Limb (tissue), 2 donors: Measurements from ENCODE around the gene SDK2.
A peak's percentile ranks its signal among the peaks of the same experiment; 100 is the strongest.

ENCODE experiments used
- DNase-seq, 2 donors: peaks; one replicate each; pipeline ENCODE4 v3.0.0-alpha.2; 2016; ENCODE audit errors: extremely low spot score in 2 of 2

The SDK2 gene

DNA sequence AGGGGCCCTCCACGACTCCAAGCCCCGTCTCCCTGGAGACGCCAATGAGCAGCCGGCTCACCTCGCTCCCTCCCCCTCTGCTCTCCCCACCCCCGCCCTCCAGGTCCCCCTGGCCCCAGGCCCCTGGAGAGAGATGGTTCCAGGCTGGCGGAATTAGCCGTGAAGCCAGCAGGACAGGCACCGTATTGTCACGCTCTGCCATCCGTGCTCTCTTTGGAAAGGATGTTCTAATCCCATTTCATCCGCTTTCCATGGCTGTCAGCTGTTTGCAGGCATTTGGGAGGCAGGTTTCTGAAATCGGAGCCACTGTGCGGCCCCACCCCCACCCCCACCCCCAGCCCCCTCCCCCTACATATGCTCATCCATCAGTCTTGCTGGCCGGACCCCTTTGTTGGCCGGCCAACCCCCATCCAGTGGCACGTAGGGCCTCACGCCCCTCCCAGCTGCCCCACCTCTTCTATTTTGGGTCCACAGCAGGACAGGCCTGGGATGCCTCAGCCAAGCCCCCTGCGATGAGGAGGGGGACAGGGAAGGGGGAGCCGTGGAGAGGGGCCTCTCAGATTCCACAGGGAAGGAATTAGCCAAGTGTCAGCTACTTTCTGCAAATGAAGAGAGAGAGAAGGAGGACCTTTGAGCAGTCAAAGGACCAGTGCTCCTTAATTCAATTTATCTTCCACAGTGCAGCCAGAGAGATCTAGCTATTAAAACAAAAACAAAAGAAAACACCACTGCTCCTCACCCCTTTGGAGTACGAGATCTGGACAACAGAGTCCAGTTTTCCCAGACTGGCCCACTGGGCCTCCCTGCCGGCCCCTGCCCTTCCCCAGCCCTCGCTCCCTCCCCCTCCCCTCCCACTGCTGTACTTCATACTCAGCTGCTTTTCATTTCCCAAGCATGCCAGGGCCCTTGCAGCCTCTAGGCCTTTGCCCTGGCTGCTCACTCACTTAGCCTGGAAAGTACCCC, 30.7 kb downstream of the SDK2 start:
- DNase-seq: peak; percentile 74 to 84

DNA sequence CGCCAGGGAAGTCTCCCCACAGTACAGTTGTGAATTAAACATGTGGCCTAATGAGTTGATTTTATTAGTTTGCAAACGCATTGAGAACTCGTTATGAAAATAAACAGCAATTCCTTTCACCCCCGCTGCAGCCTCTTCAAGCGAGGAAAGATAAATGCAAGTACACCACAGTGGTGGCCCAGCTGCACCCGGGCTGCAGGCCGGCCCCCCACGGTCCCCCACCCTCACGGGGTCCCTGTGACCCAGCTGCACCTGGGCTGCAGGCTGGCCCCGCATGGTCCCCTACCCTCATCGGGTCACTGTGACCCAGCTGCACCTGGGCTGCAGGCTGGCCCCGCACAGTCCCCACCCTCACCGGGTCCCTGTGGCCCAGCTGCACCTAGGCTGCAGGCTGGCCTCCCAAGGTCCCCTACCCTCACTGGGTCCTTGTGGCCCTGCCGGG, 32.2 kb downstream of the SDK2 start:
- DNase-seq: no peak

DNA sequence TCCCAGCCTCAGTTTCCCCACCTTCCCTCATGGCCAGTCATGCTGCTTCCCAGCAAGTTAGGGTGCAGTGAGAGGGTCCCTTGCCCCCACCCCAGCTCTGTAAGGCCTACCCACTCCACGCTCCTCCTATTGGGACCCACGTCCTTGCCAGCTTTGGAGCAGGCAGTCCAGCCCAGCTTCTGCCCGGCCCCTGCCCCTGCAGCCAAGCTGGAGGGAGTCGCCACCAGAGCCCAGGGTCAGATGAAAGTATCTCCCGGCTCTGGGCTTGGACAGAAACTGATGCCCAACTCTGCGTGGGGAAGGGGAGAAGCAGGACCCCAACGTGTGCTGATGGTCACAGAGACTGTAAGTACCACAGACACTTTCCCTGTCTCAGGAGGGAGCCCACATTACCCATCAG, 32.6 kb downstream of the SDK2 start:
- no peak for DNase-seq

DNA sequence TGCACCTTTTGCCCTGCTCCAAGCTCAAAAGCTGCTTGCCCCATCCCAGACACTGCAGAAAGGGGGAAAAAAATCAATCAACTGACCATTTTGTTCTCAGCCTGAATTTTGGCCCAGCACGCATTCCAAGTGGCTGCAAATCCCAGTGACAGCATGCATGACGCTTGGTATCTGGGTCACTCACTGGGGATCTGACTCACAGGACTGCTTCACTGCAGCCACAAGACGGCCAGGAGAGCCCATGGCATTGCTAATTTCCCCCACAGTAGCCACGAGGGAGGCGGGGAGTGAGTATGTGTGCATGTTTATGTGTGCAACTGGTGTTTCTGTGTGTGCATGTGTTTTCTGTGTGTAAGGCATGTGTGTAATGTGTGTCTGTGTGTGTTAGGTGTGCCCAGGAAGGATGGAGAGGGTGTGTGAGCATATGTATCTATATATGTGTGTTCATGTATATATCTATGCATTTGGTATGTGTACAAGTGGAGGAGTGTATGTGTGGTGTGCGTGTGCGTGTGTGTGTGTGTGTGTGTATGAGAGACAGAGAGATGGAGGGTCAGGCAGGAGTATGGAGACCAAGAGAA, 33.8 kb downstream of the SDK2 start:
- no peak for DNase-seq

DNA sequence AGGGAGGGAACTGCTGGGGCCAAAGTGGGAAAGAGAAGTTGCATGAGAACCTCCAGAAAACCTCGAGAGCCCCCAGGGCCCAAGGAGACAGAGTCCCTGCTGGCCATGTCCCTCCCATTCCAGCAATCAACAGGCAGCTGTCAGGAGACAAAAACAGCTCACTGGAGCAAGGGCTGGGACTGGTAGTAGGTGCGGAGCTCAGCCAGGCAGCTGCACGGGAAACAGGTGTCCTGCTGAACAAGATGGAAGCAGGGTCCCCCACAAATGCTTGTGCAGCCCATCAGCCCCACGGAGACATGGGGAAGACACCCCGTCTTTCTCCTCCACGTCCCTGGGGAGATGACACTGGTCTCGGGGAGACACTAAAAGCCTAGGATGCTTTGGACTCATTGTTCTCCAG, 34.5 kb downstream of the SDK2 start:
- DNase-seq: no peak

DNA sequence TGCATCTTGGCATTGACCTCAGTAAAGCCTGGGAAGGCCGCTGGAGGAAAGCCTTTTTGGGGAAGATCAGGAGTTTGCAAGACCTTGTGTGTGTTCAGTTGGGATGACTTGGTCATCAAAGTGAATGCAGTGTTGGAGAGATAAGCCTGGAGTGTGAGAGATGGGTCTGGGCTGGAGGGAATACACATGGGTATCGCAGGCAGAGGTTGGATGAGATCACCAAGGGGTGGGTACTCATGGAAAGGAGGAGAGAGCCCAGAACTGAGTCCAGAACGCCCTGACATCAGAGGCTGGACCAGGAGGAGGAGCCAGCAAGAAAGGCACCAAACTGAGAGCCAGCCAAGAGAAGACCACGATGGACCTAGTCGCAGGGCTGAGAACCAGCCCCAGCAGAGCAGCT, 35.2 kb downstream of the SDK2 start:
- no peak for DNase-seq

DNA sequence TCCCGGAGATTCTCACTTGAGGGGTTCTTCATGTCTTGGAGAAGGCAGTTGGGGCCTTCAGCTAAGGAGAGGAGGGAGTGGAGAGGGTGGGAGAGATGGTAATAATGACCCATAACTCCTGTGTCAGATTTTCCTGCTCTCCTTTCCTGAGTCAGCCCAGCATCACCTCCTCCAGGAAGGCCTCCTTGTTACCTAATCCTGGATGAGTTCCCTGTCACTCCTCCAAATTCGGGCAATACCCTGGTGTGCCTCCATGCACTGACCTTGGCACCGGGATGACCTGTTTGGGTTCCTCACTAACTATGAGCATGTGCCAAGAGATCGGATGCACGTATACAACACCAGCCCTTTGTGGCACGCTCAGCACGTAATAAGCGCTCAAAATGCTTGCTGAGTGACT, 38.8 kb downstream of the SDK2 start:
- no peak for DNase-seq

DNA sequence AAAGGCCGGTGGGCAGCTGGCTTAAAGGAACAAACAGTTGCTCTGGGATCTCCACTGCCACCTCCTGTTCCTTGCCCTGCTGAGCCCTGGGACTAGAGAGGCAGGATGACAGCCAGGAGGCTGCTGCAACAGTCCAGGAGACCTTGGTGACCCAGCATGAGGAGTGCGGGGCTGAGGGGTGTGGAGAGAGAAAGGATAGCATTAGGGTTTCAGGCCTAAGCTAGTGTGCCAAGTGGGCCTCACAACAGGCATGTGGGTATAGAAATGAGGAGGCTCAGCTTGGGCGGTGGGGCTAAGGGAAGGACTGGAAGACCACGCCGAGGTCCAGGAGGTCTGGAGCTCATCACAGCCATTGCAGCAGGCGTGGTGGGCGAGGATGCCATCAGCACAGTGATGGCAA, 39.8 kb downstream of the SDK2 start:
- no peak for DNase-seq

DNA sequence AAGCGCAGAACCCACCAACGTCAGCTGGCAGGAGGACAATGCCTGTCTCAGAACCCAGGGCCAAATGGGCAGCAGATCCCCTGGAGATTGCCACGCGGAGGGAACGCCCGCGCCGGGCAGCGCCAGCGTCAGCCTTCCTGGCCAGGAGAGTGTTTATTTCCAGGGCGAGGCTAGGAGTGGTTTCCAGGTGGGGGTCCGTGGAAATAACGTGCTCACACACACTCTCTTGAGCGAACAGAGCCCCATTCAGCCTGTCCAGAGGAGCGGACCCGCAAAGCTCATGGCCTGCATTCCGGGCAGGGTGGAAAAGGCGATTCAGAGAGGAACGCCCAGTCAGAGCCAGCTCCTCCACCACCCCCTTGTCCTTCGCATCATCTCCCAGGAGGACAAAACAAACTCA, 40.3 kb downstream of the SDK2 start:
- DNase-seq: peak in 1 of 2 donors; percentile 63

DNA sequence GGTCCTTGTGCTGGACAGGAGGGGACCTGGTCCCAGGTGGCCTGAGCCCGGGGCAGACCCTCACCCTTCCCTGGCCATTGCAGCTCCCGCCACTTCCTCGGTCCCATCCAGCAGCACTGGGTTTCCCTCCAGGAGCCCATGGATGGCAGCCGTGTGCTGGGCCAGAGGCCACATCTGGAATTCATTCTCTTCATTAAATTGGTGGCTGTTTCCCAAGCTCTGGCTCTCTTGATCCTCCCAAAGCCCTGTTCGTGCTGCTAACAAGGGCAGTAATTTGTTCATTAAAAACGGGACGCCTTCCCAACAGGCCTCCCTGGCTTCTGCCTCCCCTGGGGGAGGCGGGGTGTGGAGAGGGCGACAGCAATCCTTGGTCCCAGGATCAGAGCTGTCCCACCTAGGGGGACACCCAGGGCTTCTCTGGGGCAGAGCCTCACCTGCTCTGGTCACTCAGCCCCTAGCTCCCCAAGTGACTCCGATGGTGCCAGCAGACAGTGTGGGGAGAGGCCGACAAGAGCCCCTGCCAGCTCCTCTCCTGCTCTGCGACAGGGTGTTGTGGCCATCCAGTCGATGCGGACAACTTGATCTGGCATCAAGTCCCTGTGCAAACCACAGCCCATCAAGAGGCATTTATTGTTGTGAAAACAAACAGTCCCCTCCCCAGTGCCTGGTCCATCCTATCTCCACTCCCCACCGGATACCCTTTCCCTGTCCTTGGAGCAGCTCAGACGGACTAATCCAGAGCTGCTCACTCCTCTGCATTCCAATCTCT, 44.0 kb downstream of the SDK2 start:
- peak in 1 of 2 donors; percentile 32 for DNase-seq

DNA sequence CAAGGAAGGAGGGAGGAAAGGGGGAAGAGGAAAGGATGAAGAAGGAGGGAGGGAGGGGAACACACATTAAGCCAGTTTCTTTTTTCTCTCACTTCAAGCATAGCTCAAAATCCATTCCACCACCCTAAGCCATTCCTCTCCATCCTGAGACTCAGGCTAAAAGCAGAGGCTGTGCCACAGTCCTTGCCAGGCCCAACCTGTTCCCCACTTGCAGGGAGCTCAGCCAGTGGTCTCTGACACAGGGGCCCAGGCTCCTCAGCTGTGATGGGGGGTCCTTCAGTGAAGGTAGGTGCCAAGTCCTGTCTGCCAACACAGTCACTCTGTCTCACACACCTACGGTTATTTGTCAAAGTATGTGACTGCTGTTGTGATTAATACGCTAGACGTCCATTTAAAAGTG, 44.6 kb downstream of the SDK2 start:
- no peak for DNase-seq

DNA sequence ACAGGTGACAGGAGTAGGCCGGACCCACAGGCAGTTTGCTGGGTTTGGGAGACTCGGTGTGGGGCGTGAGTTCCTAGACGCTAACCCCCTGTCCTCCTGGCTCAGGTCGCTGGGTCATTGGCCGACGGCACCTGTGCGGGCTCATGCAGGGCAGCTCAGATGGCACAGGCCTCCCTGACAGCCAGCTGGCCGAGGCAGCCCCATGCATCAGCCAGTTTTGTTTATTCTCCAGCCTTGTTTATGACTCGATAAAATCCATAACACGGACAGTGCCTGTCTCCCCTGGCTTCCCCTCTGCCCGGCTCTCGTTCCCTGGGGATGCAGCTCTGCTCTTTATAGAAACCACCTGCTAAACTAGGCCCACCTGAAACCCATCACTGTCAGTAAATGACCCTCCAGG, 46.0 kb downstream of the SDK2 start:
- no peak for DNase-seq

DNA sequence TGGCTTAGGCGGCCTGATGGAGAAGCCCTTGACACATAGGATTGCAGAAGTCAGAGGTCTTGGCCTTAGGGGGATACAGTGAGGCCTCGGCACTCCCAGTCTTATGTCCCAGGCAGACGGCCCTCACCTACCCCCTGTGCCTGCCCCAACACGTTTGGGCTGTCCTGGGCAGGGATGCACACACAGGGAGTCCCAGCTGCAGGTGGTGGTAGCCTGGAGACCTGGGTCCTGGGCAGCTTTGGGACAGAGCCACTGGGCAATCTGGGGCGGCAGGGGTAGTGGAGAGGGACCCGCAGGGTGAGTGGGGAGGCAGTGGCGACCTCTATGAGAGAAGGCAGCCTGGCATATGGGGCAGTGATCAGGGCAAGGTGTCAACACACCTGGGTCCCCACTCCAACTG, 48.3 kb downstream of the SDK2 start:
- no peak for DNase-seq

DNA sequence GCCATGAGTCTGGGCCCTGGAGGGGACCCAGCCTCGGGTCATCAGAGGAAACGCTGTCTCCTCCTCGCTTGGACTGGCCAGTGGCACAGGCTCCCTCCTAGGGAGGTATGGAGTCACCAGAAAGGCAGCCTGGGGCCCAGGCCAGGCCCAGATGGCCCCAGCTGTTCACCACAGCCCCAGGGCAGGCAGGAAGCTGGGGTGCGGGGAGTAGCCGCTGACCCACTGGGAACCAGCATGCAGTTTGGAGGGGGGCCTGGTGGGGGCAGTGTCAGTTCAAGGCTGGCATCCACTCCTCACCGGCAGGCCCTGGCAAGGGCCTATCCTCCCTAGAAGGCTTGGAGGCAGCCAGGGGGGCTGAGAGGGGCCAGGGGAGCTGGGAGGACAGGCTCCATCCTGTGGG, 48.8 kb downstream of the SDK2 start:
- peak in 1 of 2 donors; percentile 76 for DNase-seq

DNA sequence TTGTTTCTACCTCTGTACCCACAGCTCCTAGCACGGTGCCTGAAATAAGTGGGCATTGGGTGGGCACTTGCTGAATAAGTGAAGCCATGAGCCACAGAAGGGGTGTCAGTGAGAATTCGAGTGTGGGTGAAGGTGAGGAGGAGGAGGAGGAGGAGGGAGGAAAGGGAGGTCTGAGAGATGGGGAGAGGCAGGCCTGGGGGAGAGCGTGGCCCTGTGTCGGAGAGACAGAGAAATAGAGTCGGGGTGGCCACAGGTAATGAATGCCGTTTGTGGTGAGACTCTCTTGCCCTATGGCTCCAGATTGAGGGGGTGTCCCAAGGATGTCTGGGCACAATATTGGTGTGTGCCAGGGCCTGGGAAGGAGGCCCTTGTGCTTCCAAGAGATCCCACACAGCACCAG, 49.2 kb downstream of the SDK2 start:
- no peak for DNase-seq

DNA sequence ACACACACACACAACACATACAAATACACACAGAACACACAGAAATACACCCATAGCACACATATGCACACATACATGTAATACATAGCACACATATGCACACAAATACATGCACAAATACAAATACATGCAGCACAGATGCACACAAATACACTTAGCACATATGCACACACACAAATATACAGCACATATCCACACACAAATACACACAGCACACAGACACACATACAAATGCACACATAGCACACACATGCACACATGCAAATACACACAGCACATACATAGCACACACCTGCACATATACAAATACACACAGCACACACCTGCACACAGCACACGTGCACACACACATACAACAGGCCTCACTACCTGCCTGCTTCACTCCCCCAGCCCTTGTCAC, 49.6 kb downstream of the SDK2 start:
- no peak for DNase-seq

DNA sequence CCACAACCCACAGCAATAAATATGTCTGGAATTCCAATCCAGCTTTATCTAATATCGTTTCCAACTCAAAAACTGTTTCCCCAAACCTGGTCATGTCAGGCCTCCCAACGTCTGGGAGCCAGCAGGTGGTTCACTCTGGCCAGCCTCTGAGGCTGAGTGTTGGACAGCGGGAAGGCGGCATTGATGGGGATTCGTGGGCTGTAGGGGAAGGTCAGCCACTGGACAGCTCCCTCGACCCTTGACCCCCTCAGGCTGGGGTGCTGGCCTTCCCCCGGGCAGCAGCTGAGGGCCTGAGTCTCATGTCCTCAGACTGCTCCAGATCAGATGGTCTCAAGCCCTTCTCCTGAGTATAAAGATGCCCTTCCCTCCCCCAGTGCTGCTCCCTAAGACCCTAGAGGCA, 50.2 kb downstream of the SDK2 start:
- DNase-seq: no peak

DNA sequence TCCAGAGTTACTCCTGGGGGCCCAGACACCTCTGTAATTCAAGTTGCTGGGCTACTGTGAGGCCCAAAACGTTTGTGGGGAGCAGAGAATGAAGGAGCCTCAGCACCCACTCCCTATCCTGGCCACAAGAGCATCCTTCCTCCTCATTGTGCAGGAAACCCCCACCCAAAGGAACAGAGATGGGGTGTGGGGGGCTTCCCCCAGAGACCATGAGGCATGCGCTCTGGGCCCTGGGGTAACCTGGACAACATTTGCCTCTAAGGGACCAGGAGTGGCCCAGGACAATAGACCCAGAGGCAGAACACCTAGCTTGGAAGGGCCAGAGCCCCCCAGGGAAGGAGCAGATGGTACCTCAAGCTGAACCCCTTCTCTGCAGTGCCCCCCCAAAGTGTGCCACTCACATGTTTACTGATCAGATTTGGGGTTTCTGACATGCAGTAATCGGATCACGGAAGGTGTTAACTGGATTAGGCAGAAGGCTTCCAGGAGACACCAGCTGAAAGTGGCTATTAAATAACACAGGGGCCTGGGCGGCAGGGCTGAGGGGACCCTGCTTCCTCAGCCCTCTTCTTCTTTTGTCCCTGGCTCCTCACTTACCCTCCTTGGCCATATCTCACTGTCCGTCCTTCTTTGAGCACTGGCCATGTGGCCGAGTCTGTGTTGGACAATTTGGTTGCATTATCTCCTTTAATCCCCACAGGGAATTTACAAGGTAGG, 50.8 kb downstream of the SDK2 start:
- no peak for DNase-seq

DNA sequence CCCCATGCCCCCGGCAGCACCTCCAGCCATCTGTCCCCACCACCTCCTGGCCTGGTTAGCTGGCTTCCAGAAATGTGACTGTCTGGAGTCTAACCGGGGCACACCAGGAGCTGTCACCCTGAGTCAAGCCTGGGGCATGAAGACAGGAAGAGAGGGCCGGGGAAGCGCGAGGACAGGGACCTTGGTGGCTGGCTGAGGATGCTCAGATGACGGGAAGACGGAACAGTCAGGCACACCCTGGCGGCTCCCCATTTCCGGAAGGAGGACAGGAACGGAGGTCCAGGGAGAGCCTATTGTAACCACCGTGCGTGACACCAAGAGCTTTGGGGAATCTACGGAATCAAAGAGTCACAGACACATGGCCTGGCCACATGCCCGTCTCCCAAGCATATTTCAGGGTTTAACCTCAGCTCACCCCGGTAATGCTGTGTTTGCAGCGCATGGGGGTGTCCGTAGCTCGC, 51.7 kb downstream of the SDK2 start:
- no peak for DNase-seq

DNA sequence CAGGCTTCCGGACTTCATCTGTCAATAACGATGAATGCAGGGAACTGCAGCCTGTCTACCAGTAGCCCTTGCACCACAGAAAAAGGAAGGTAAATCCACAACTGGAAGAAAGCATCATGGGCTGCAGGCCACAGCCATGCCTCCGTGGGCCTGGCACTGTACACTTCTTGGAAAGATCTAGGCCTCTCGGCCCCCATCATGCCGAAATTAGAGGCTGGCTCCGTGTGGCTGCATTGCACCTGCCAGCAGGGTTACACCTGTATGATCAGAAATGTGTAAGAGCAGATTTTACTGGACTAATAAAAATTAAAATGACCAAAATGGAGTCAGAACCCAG, 52.2 kb downstream of the SDK2 start:
- no peak for DNase-seq

DNA sequence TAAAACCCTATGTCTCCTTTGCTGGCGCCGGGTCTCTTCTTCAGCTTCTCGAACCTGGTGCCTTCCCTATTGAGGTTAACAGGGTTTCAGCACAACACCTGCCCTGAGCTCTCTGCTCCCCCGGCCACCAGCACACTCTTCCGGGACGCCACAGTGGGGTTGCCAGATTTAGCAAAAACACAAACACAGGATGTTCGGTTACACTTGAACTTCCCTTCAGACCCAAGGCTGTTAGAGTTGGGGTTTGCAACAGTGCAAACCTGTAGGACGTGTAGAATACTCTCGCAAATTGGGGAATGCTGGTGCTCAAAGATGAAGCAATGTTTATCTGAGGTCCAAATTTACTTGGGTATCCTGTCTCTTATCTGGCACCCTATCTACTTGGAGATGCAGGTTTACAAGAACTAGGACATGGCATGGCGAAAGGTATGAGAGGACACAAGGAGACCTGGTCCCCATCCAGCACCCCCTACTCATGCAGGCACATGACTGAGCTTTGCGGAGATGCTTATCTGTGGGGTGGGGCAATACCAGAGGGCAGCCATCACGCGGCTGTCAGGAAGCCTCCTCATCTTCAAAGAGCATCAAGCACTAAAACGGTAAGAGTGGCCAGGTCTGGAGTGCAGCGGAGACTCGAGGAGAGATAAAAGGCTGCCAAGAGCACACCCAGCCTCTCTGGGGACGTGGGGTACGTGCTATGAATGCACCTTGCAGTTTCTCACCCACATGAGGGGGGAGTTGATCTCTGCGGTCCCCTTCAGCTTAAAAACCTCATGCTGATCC, 52.8 kb downstream of the SDK2 start:
- no peak for DNase-seq
